CD14-positive monocyte (primary cell): ENCODE results near the gene TMEM26. TPM values are rescaled to one million over a fixed set of nuclear protein-coding genes. Genes with fewer than 3 reads are reported as not detected.

Experiments
- DNase-seq, 3 donors: peaks; one replicate each; pipeline ENCODE4 v3.0.0-alpha.2; 2011 to 2022
- H2AFZ ChIP-seq: 2 replicates; pipeline ENCODE4 v1.6.0; 2012; ENCODE audit warnings: mild to moderate bottlenecking, low read depth, low read length, inconsistent platforms; ENCODE audit not compliant: insufficient read depth, poor library complexity, severe bottlenecking
- H3K27ac ChIP-seq, 2 donors: 1 replicate in 1 of 2; 2 replicates in 1 of 2; pipeline ENCODE4 v1.5.1; 2012 to 2013; ENCODE audit warnings: low read length in 2 of 2, control low read depth in 1 of 2, inconsistent platforms in 1 of 2, low read depth in 1 of 2, mild to moderate bottlenecking in 1 of 2
- H3K27me3 ChIP-seq, 2 donors: one replicate each; pipeline versions ENCODE4 v1.6.0 to v1.6.1; 2011 to 2013; ENCODE audit warnings: low read length in 2 of 2; ENCODE audit not compliant: control insufficient read depth in 2 of 2, insufficient read depth in 2 of 2
- H3K36me3 ChIP-seq, 2 donors: replicated peaks in 1 of 2; 1 replicate in 1 of 2; 2 replicates in 1 of 2; pipeline versions ENCODE4 v1.5.1 to v1.6.1; 2012 to 2013; ENCODE audit warnings: low read length in 2 of 2, control low read depth in 1 of 2, inconsistent platforms in 1 of 2, mild to moderate bottlenecking in 1 of 2; ENCODE audit not compliant: insufficient read depth in 2 of 2, control insufficient read depth in 1 of 2
- H3K4me1 ChIP-seq, 2 donors: 1 replicate in 1 of 2; 2 replicates in 1 of 2; pipeline versions ENCODE4 v1.5.1 to v1.6.1; 2012 to 2013; ENCODE audit warnings: low read length in 2 of 2, control low read depth in 1 of 2, inconsistent platforms in 1 of 2, mild to moderate bottlenecking in 1 of 2, moderate library complexity in 1 of 2; ENCODE audit not compliant: insufficient read depth in 2 of 2, control insufficient read depth in 1 of 2
- H3K4me2 ChIP-seq: replicated peaks from 2 replicates; pipeline ENCODE3; 2012; ENCODE audit warnings: low read length, moderate library complexity, mild to moderate bottlenecking; ENCODE audit not compliant: poor library complexity, severe bottlenecking; ENCODE audit errors: extremely low read depth
- H3K4me3 ChIP-seq, 3 experiments: fragments of 200-600 bp in 1 of 3; sonication (generic) in 1 of 3; replicated peaks in 1 of 3; 1 replicate in 2 of 3; 2 replicates in 1 of 3; pipeline ENCODE4 v1.5.1; 2011 to 2013; ENCODE audit warnings: low read length in 3 of 3, mild to moderate bottlenecking in 3 of 3, control low read depth in 2 of 3, low read depth in 2 of 3, inconsistent platforms in 1 of 3, moderate library complexity in 1 of 3
- H3K79me2 ChIP-seq: 2 replicates; pipeline ENCODE4 v1.6.0; 2012; ENCODE audit warnings: mild to moderate bottlenecking, control low read depth, inconsistent platforms, low read length, moderate library complexity; ENCODE audit not compliant: insufficient read depth
- H3K9ac ChIP-seq: 2 replicates; pipeline ENCODE4 v1.6.0; 2017; ENCODE audit warnings: low read length, mild to moderate bottlenecking; ENCODE audit not compliant: insufficient read depth, poor library complexity, severe bottlenecking
- H3K9me3 ChIP-seq, 2 donors: replicated peaks in 1 of 2; 1 replicate in 1 of 2; 2 replicates in 1 of 2; pipeline versions ENCODE4 v1.5.1 to v1.6.1; 2012 to 2013; ENCODE audit warnings: low read length in 2 of 2, control low read depth in 1 of 2; ENCODE audit not compliant: control insufficient read depth in 1 of 2, insufficient read depth in 1 of 2
- H4K20me1 ChIP-seq: 2 replicates; pipeline ENCODE4 v1.6.0; 2012; ENCODE audit warnings: mild to moderate bottlenecking, low read length, control low read depth, moderate library complexity; ENCODE audit not compliant: insufficient read depth
- H3K27ac Mint-ChIP-seq, 7 donors: one replicate each; pipeline ENCODE4 v1.8.0; 2020; ENCODE audit warnings: mild to moderate bottlenecking in 7 of 7, mixed read lengths in 7 of 7, moderate library complexity in 6 of 7, inconsistent platforms in 2 of 7
- H3K27me3 Mint-ChIP-seq, 3 donors: one replicate each; pipeline ENCODE4 v1.8.0; 2021 to 2022; ENCODE audit warnings: low read depth in 3 of 3, mild to moderate bottlenecking in 3 of 3, mixed read lengths in 3 of 3, moderate library complexity in 3 of 3, inconsistent platforms in 1 of 3
- H3K36me3 Mint-ChIP-seq, 2 donors: one replicate each; pipeline ENCODE4 v1.8.0; 2020; ENCODE audit warnings: mixed read lengths in 2 of 2, inconsistent platforms in 1 of 2, mild to moderate bottlenecking in 1 of 2
- H3K4me1 Mint-ChIP-seq: one replicate; pipeline ENCODE4 v1.8.0; 2020; ENCODE audit warnings: mild to moderate bottlenecking, mixed read lengths
- H3K4me3 Mint-ChIP-seq, 2 donors: one replicate each; pipeline ENCODE4 v1.8.0; 2020; ENCODE audit warnings: mild to moderate bottlenecking in 2 of 2, mixed read lengths in 2 of 2, moderate library complexity in 1 of 2
- H3K9me3 Mint-ChIP-seq, 7 donors: one replicate each; pipeline ENCODE4 v1.8.0; 2020 to 2022; ENCODE audit warnings: mixed read lengths in 7 of 7, mild to moderate bottlenecking in 6 of 7, moderate library complexity in 6 of 7, inconsistent platforms in 2 of 7
- WGBS: methylation state at CpG from one replicate; pipeline ENCODE4 v1.1.5; 2013; ENCODE audit warnings: missing lambda C conversion rate; ENCODE audit not compliant: insufficient coverage; 5-methylcytosine and 5-hydroxymethylcytosine counted together
- intact Hi-C, 2 donors: fragments of 100-400 bp; cut with micrococcal nuclease; formaldehyde crosslinking; loops; one replicate each; pipeline versions ENCODE4 v1.15.0 to v1.15.1; 2023
- polyA plus RNA-seq, 3 donors: library from polyadenylated mRNA; depleted of rRNA in 1 of 3; unstranded in 2 of 3; stranded (reverse) in 1 of 3; fragments of 300-500 nt in 2 of 3; fragments of >200 nt in 1 of 3; fragmentation: Illumina TruSeq in 2 of 3; gene quantifications; 1 replicate in 2 of 3; 2 replicates in 1 of 3; pipeline ENCODE4 v1.2.3, GENCODE V29; 2012 to 2021
- TF ChIP-seq, protein P1 (sequence below): fragments of 200-600 bp; IDR thresholded peaks from one replicate; pipeline ENCODE4 v1.8.0; 2022; ENCODE audit warnings: antibody characterized with exemption, mild to moderate bottlenecking

Gene TMEM26
- polyA plus RNA-seq, 3 donors = not detected

DNA sequence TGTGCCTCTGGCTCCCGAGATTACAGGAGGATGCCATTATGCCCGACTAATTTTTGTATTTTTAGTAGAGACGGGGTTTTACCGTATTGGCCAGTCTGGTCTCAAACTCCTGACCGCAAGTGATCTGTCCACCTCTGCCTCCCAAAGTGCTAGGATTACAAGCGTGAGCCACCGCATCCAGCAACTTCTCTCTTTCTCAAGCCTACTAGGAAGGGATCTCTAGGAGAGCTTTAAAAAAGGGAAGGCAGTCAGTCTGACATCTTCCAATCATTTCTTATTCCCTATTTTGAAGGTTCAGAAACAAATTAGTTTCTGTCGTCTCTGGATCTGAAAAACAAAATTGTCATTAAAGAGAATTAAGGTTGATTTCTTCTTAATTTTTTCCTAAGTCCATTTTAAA is 2.5 kb upstream of the TMEM26 start:
- Histone ChIP-seq H3K79me2 (no peaks in the 10 kb centered on the region), H3K27ac (no peak overlapping the region), H3K4me3 (no peak overlapping the region), H2AFZ (no peak overlapping the region), H3K4me1 (peaks cover 14 to 16% of the 10 kb centered on the region in 2 donors), H3K4me2 (no peak overlapping the region), H3K9ac (no peak overlapping the region), H3K27me3 (peaks cover 32 to 41% of the 10 kb centered on the region in 2 donors), H4K20me1 (no peaks in the 10 kb centered on the region), H3K36me3 (no peaks in the 10 kb centered on the region), H3K9me3 (peaks cover 0 to 11% of the 10 kb centered on the region in 2 donors)
- intact Hi-C loops = no loop called here
- no peaks in the 10 kb centered on the region for H3K36me3 Mint-ChIP-seq
- TF ChIP-seq, protein P1, sequence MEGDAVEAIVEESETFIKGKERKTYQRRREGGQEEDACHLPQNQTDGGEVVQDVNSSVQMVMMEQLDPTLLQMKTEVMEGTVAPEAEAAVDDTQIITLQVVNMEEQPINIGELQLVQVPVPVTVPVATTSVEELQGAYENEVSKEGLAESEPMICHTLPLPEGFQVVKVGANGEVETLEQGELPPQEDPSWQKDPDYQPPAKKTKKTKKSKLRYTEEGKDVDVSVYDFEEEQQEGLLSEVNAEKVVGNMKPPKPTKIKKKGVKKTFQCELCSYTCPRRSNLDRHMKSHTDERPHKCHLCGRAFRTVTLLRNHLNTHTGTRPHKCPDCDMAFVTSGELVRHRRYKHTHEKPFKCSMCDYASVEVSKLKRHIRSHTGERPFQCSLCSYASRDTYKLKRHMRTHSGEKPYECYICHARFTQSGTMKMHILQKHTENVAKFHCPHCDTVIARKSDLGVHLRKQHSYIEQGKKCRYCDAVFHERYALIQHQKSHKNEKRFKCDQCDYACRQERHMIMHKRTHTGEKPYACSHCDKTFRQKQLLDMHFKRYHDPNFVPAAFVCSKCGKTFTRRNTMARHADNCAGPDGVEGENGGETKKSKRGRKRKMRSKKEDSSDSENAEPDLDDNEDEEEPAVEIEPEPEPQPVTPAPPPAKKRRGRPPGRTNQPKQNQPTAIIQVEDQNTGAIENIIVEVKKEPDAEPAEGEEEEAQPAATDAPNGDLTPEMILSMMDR = no peak
- H3K27ac Mint-ChIP-seq = no peak overlapping the region
- no peak for DNase-seq
- peaks cover 17% of the 10 kb centered on the region for H3K4me1 Mint-ChIP-seq
- WGBS = 95% methylated on average over 4 of the region's 8 CpGs
- peaks cover 0 to 7% (median 1%) of the 10 kb centered on the region in 7 donors for H3K9me3 Mint-ChIP-seq
- H3K4me3 Mint-ChIP-seq = peak overlapping the region in 1 of 2 donors; percentile 22
- peaks cover 32 to 45% (median 37%) of the 10 kb centered on the region in 3 donors for H3K27me3 Mint-ChIP-seq

DNA sequence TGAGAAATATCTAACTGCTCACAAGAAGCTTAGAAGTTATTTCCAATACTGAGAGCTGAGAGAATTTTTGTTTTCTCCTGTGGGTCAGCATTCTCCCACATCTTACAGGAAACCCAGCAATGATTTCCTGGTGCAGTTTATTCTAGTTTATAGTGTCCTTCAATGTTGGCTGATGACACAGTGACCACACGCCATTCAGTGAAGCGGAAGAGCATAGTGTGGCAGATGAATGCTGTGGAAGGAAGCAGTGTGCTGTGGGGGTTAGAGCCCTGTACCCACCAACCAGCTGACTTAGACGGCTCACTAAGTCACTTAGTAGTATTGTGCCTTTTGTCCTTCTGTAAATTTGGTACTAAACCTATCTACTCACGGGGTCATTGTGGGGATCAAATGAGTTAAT is 1.4 kb upstream of the TMEM26 start:
- WGBS = 92% methylated on average over 2 of the region's 4 CpGs
- H3K9me3 ChIP-seq = peaks cover 0 to 11% of the 10 kb centered on the region in 2 donors
- TF ChIP-seq, protein P1 = no peak
- no peaks in the 10 kb centered on the region for H3K79me2 ChIP-seq
- H3K4me2 ChIP-seq = no peak overlapping the region
- H3K36me3 ChIP-seq = no peaks in the 10 kb centered on the region
- H2AFZ ChIP-seq = no peak overlapping the region
- no peak overlapping the region for H3K4me3 ChIP-seq
- intact Hi-C loops = no loop called here
- Mint-ChIP-seq H3K36me3 (no peaks in the 10 kb centered on the region), H3K9me3 (peaks cover 0 to 7% (median 1%) of the 10 kb centered on the region in 7 donors), H3K4me3 (peak overlapping the region in 1 of 2 donors; percentile 44), H3K27ac (no peak overlapping the region), H3K4me1 (peaks cover 17% of the 10 kb centered on the region), H3K27me3 (peaks cover 32 to 48% (median 37%) of the 10 kb centered on the region in 3 donors)
- no peak overlapping the region for H3K27ac ChIP-seq
- peaks cover 14 to 16% of the 10 kb centered on the region in 2 donors for H3K4me1 ChIP-seq
- H3K27me3 ChIP-seq = peaks cover 32 to 43% of the 10 kb centered on the region in 2 donors
- no peak overlapping the region for H3K9ac ChIP-seq
- no peak for DNase-seq
- H4K20me1 ChIP-seq = no peaks in the 10 kb centered on the region
